GM12878 (cell line): ENCODE measurements around the gene C4orf17.

Source experiments
- ESRRA ChIP-seq: IDR thresholded peaks from 2 replicates; pipeline ENCODE4 v1.6.1; 2012; ENCODE audit warnings: mild to moderate bottlenecking, low read length, improper control_type of control experiment
- EZH2 ChIP-seq: IDR thresholded peaks from 2 replicates; pipeline ENCODE4 v1.6.1; 2012; ENCODE audit warnings: low read depth, mild to moderate bottlenecking, control low read depth, inconsistent platforms, low read length, borderline replicate concordance; ENCODE audit not compliant: control insufficient read depth
- NFXL1 ChIP-seq: fragments of 450-650 bp; IDR thresholded peaks from 2 replicates; pipeline ENCODE4 v1.6.1; 2017; ENCODE audit warnings: antibody characterized with exemption, mild to moderate bottlenecking, borderline replicate concordance
- NR2F1 ChIP-seq: fragments of 450-650 bp; conservative IDR thresholded peaks from 2 replicates; pipeline ENCODE4 v1.6.1; 2017; ENCODE audit warnings: mild to moderate bottlenecking
- NRF1 ChIP-seq: conservative IDR thresholded peaks from 2 replicates; pipeline ENCODE4 v1.6.1; 2011; ENCODE audit warnings: mild to moderate bottlenecking, low read depth, low read length, improper control_type of control experiment
- POLR2A ChIP-seq: IDR thresholded peaks from 2 replicates; pipeline ENCODE4 v1.6.1; 2011; ENCODE audit warnings: low read depth, mild to moderate bottlenecking, low read length
- POLR2AphosphoS5 ChIP-seq: IDR thresholded peaks from 2 replicates; pipeline ENCODE4 v1.6.1; 2011; ENCODE audit warnings: mild to moderate bottlenecking, low read length, inconsistent platforms
- RCOR1 ChIP-seq: conservative IDR thresholded peaks from 2 replicates; pipeline ENCODE4 v1.6.1; 2012; ENCODE audit warnings: low read depth, low read length, improper control_type of control experiment
- SRF ChIP-seq, 2 experiments: IDR thresholded peaks; 2 replicates each; pipeline ENCODE4 v1.6.1; 2011; ENCODE audit warnings: low read depth in 2 of 2, low read length in 2 of 2, mild to moderate bottlenecking in 1 of 2, moderate library complexity in 1 of 2
- TAF1 ChIP-seq: IDR thresholded peaks from 2 replicates; pipeline ENCODE4 v1.6.1; 2011; ENCODE audit warnings: mild to moderate bottlenecking, low read depth, low read length, borderline replicate concordance
- TF ChIP-seq, protein P1 (sequence below), 3 experiments: IDR thresholded peaks in 2 of 3; conservative IDR thresholded peaks in 1 of 3; 2 replicates each; pipeline ENCODE4 v1.5.1; 2011; ENCODE audit warnings: low read depth in 3 of 3, low read length in 3 of 3, mild to moderate bottlenecking in 3 of 3, control low read depth in 2 of 3, moderate library complexity in 2 of 3, inconsistent platforms in 1 of 3, mixed read lengths in 1 of 3; ENCODE audit not compliant: control insufficient read depth in 2 of 3, insufficient read depth in 1 of 3; ENCODE audit errors: extremely low read depth in 1 of 3
- TF ChIP-seq, protein P2 (sequence below): IDR thresholded peaks from 2 replicates; pipeline ENCODE4 v1.6.1; 2012; ENCODE audit warnings: mild to moderate bottlenecking, low read depth, low read length

DNA sequence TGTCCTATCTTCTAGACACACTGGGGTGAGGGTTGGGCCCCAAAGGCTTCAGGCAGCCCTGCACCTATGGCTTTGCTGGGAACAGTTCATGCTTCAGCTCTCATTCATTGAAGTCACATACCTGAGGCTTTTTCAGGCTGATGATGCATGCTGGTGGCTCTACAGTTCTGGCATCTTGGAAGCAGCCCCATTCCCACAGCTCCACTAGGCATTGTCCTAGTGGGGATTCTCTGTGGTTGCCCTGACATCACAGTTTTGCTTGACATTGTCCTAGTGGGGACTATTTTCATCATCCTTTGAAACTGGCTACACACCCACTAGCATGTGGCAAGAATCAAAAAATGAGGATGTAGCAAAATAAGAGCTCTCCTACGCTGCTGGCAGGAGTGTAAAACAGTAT is 37.7 kb upstream of the C4orf17 start:
- TF ChIP-seq TAF1 (no peak), NRF1 (no peak), RCOR1 (no peak), ESRRA (no peak), POLR2A (no peak), NR2F1 (no peak), NFXL1 (no peak), EZH2 (no peak), POLR2AphosphoS5 (no peak), SRF (IDR thresholded peaks at IDR 0.05; ENCODE audit: low read depth in 2 of 2, low read length in 2 of 2) (no peak)
- TF ChIP-seq, protein P1, sequence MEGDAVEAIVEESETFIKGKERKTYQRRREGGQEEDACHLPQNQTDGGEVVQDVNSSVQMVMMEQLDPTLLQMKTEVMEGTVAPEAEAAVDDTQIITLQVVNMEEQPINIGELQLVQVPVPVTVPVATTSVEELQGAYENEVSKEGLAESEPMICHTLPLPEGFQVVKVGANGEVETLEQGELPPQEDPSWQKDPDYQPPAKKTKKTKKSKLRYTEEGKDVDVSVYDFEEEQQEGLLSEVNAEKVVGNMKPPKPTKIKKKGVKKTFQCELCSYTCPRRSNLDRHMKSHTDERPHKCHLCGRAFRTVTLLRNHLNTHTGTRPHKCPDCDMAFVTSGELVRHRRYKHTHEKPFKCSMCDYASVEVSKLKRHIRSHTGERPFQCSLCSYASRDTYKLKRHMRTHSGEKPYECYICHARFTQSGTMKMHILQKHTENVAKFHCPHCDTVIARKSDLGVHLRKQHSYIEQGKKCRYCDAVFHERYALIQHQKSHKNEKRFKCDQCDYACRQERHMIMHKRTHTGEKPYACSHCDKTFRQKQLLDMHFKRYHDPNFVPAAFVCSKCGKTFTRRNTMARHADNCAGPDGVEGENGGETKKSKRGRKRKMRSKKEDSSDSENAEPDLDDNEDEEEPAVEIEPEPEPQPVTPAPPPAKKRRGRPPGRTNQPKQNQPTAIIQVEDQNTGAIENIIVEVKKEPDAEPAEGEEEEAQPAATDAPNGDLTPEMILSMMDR (IDR thresholded peaks at IDR 0.05 in 2 of 3, conservative IDR thresholded peaks at IDR 0.05 in 1 of 3; ENCODE audit: control insufficient read depth in 2 of 3, extremely low read depth in 1 of 3, insufficient read depth in 1 of 3, low read depth in 3 of 3, low read length in 3 of 3): no peak
- TF ChIP-seq, protein P2, sequence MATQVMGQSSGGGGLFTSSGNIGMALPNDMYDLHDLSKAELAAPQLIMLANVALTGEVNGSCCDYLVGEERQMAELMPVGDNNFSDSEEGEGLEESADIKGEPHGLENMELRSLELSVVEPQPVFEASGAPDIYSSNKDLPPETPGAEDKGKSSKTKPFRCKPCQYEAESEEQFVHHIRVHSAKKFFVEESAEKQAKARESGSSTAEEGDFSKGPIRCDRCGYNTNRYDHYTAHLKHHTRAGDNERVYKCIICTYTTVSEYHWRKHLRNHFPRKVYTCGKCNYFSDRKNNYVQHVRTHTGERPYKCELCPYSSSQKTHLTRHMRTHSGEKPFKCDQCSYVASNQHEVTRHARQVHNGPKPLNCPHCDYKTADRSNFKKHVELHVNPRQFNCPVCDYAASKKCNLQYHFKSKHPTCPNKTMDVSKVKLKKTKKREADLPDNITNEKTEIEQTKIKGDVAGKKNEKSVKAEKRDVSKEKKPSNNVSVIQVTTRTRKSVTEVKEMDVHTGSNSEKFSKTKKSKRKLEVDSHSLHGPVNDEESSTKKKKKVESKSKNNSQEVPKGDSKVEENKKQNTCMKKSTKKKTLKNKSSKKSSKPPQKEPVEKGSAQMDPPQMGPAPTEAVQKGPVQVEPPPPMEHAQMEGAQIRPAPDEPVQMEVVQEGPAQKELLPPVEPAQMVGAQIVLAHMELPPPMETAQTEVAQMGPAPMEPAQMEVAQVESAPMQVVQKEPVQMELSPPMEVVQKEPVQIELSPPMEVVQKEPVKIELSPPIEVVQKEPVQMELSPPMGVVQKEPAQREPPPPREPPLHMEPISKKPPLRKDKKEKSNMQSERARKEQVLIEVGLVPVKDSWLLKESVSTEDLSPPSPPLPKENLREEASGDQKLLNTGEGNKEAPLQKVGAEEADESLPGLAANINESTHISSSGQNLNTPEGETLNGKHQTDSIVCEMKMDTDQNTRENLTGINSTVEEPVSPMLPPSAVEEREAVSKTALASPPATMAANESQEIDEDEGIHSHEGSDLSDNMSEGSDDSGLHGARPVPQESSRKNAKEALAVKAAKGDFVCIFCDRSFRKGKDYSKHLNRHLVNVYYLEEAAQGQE: no peak
